ENCODE measurements around the gene FIGNL1. TPM values are rescaled to one million over a fixed set of nuclear protein-coding genes. Genes with fewer than 3 reads are reported as not detected.

The FIGNL1 gene
- total and polyA plus RNA-seq, 10 of the 15 experiments (the other 5 are each of a cell fraction or from before 2014, with no cell fraction given), result 11.5 to 37.4 (median 29.0) TPM

DNA sequence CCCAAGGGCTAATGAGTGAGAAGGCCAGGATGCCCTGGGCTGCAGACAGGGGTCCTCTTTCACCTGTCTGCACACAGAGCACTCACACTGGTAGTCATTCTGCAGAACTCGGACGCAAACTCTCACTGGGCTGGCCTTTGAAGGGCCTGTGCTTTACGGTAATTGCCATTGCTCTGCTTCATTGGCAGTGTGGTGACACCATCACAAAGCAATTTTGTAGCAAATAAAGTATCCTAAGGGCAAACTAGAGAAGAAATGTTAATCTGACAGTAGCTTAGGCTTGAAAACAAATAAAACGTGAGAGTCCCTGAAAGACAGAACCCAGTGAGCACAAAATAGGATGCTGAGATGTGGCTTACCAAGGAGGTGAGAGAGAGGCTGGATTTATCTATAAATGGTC, 30.6 kb upstream of the FIGNL1 start:
- ChIA-PET SMC1A (ENCODE audit: uncharacterized antibody, unreplicated experiment) (interaction anchor here (0.6 kb wide), 1 partner anchor 11 kb away, joined by 3 read pairs; no protein-coding TSS in a partner anchor), CTCF (no interaction called here), POLR2A (no interaction called here), RAD21 (ENCODE audit: unreplicated experiment) (no interaction called here)
- Histone ChIP-seq H4K20me1 (ENCODE audit: control insufficient read depth, insufficient read depth) (no peaks in the 10 kb centered on the region), H3K4me3 (no peak overlapping the region), H2AFZ (ENCODE audit: control insufficient read depth, low read depth, low read length) (no peak overlapping the region), H3K9me3 (replicated peaks; ENCODE audit: control insufficient read depth, insufficient read depth, low read length) (no peaks in the 10 kb centered on the region), H3K4me2 (ENCODE audit: control insufficient read depth, insufficient read depth) (no peak overlapping the region), H3K4me1 (ENCODE audit: control insufficient read depth, insufficient read depth, low read length) (no peaks in the 10 kb centered on the region), H3K9ac (ENCODE audit: control insufficient read depth, insufficient read depth, low read length) (no peak overlapping the region), H3K36me3 (ENCODE audit: control insufficient read depth in 2 of 2, insufficient read depth in 2 of 2, low read length in 1 of 2) (no peaks in the 10 kb centered on the region), H3K27ac (ENCODE audit: control insufficient read depth, insufficient read depth) (no peak overlapping the region), H3K79me2 (ENCODE audit: control insufficient read depth, insufficient read depth, low read length) (no peaks in the 10 kb centered on the region), H3K27me3 (replicated peaks in 1 of 2; ENCODE audit: control insufficient read depth in 2 of 2, insufficient read depth in 2 of 2, low read length in 1 of 2) (peaks cover 0 to 2% of the 10 kb centered on the region in 2 experiments; a peak in 3 of 4 replicates)
- in situ Hi-C loops (cut with MboI) (no loop called here), intact Hi-C loops (cut with micrococcal nuclease; ENCODE audit: unreplicated experiment) (no loop called here)
- ATAC-seq, result no peak
- no TSS peak for BruUV-seq (replicated peaks)
- no peak for TF ChIP-seq CHD4 (IDR thresholded peaks at IDR 0.05)
- no peak for TF ChIP-seq TARDBP (IDR thresholded peaks at IDR 0.05; ENCODE audit: borderline replicate concordance)
- no peak for TF ChIP-seq ELK1 (IDR thresholded peaks at IDR 0.05; ENCODE audit: low read depth, low read length)
- TF ChIP-seq EGR1 (IDR thresholded peaks at IDR 0.05; ENCODE audit: borderline replicate concordance in 1 of 2, low read depth in 2 of 2, low read length in 2 of 2), result no peak
- no peak for FAIRE-seq
- DNase-seq (ENCODE audit: low read depth, low spot score), result no peak
- 6% methylated on average over 4 of the region's 4 CpGs for WGBS (ENCODE audit: insufficient coverage, insufficient replicate concordance, low lambda C conversion rate, missing lambda C conversion rate)

DNA sequence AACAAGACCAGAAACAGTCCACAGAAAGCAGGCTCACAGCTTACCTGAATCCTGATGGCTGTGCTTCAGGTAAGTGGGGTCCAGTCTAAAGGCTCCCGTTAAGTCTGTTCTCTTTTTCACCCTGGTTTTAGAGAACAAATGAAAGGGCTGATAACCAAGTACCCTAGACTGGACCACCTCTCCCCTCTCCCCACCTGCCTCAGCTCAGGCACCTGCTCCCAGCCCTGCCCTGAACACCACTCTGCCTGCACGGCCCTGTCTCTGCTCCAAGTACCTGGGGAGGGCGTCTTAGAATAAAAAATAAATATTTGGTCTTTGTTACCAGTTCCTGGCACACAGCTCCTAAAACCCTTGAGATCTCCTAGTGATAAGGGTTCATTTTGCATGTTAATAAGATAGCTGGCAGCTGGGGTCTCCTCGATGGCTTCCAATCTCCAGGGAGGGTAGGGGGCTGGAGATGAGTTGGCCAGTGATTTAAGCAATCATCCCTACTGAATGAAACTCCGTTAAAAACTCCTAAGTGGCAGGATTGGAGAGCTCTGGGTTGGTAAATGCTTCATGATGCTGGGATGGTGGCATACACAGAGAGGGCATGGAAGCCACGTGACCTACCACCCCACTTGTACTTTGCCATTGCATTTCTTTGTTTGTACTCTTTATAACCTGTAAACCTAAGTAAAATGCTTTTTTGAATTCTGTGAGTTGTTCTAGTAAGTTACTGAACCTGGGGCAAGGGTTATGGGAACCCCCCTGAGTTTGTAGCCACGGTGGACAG, 29.8 kb upstream of the FIGNL1 start:
- Histone ChIP-seq H3K27me3 (replicated peaks in 1 of 2; ENCODE audit: control insufficient read depth in 2 of 2, insufficient read depth in 2 of 2, low read length in 1 of 2) (peaks cover 0 to 2% of the 10 kb centered on the region in 2 experiments; a peak in 3 of 4 replicates), H3K36me3 (ENCODE audit: control insufficient read depth in 2 of 2, insufficient read depth in 2 of 2, low read length in 1 of 2) (no peaks in the 10 kb centered on the region), H3K4me1 (ENCODE audit: control insufficient read depth, insufficient read depth, low read length) (no peaks in the 10 kb centered on the region), H3K4me3 (no peak overlapping the region), H3K9ac (ENCODE audit: control insufficient read depth, insufficient read depth, low read length) (no peak overlapping the region), H3K4me2 (ENCODE audit: control insufficient read depth, insufficient read depth) (no peak overlapping the region), H2AFZ (ENCODE audit: control insufficient read depth, low read depth, low read length) (no peak overlapping the region), H4K20me1 (ENCODE audit: control insufficient read depth, insufficient read depth) (no peaks in the 10 kb centered on the region), H3K9me3 (replicated peaks; ENCODE audit: control insufficient read depth, insufficient read depth, low read length) (no peaks in the 10 kb centered on the region), H3K79me2 (ENCODE audit: control insufficient read depth, insufficient read depth, low read length) (no peaks in the 10 kb centered on the region), H3K27ac (ENCODE audit: control insufficient read depth, insufficient read depth) (no peak overlapping the region)
- ChIA-PET RAD21 (ENCODE audit: unreplicated experiment) (no interaction called here), POLR2A (no interaction called here), CTCF (no interaction called here), SMC1A (ENCODE audit: uncharacterized antibody, unreplicated experiment) (no interaction called here)
- ATAC-seq (no peak), FAIRE-seq (no peak), DNase-seq (ENCODE audit: low read depth, low spot score) (no peak)
- BruUV-seq (replicated peaks), result no TSS peak
- 19% methylated on average over 7 of the region's 7 CpGs for WGBS (ENCODE audit: insufficient coverage, insufficient replicate concordance, low lambda C conversion rate, missing lambda C conversion rate)
- in situ Hi-C loops (cut with MboI), result no loop called here
- TF ChIP-seq, protein P1, sequence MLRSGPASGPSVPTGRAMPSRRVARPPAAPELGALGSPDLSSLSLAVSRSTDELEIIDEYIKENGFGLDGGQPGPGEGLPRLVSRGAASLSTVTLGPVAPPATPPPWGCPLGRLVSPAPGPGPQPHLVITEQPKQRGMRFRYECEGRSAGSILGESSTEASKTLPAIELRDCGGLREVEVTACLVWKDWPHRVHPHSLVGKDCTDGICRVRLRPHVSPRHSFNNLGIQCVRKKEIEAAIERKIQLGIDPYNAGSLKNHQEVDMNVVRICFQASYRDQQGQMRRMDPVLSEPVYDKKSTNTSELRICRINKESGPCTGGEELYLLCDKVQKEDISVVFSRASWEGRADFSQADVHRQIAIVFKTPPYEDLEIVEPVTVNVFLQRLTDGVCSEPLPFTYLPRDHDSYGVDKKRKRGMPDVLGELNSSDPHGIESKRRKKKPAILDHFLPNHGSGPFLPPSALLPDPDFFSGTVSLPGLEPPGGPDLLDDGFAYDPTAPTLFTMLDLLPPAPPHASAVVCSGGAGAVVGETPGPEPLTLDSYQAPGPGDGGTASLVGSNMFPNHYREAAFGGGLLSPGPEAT (IDR thresholded peaks at IDR 0.05; ENCODE audit: low read depth), result no peak
- no peak for TF ChIP-seq MXI1 (IDR thresholded peaks at IDR 0.05; ENCODE audit: low read depth, low read length)
- TF ChIP-seq GATAD2B (conservative IDR thresholded peaks at IDR 0.05; ENCODE audit: low read depth), result no peak
- no peak for TF ChIP-seq JUND (IDR thresholded peaks at IDR 0.05; ENCODE audit: low read depth, low read length)
- TF ChIP-seq ASH2L (IDR thresholded peaks at IDR 0.05; ENCODE audit: borderline replicate concordance, low read depth), result no peak
- TF ChIP-seq KDM1A (IDR thresholded peaks at IDR 0.05; ENCODE audit: borderline replicate concordance), result no peak
- TF ChIP-seq TAF1 (IDR thresholded peaks at IDR 0.05; ENCODE audit: borderline replicate concordance, low read depth, low read length), result no peak
- no peak for TF ChIP-seq WRNIP1 (IDR thresholded peaks at IDR 0.05; ENCODE audit: borderline replicate concordance, low read depth, low read length)
- no peak for TF ChIP-seq HDAC2 (IDR thresholded peaks at IDR 0.05)
- intact Hi-C loops (cut with micrococcal nuclease; ENCODE audit: unreplicated experiment), result no loop called here
